Measurements from ENCODE around the gene GUCY1A1. TPM values are rescaled to one million over a fixed set of nuclear protein-coding genes. Genes with fewer than 3 reads are reported as not detected.

The GUCY1A1 gene
- total RNA-seq, 4 donors from 2014 or later = 50.3 to 73.7 (median 57.8) TPM

DNA sequence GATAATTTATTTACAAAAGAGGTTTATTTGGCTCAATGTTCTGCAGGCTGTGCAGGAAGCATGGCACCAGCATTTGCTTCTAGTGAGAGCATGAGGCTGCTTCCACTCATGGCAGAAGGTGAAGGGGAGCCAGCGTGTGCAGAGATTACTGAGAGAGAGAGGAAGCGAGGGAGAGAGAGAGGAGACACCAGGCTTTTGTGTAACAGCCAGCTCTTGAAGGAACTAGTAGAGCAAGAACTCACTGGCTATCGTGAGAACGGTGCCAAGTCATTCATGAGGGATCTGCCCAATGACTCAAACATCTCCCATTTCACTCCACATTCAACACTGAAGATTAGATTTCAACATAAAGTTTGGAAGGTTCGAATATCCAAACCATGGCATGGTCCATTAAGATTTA, 12.7 kb downstream of the GUCY1A1 start:
- WGBS = 79% methylated on average over 5 of the region's 5 CpGs
- H3K27me3 ChIP-seq = no peaks in the 10 kb centered on the region
- DNase-seq (ENCODE audit: extremely low spot score) = no peak
- no peak overlapping the region for H3K27ac ChIP-seq (replicated peaks in 1 of 4)
- no peaks in the 10 kb centered on the region for H3K36me3 ChIP-seq
- no peaks in the 10 kb centered on the region for H3K9me3 ChIP-seq
- H3K4me1 ChIP-seq = peaks cover 11 to 44% (median 24%) of the 10 kb centered on the region in 4 donors
- no peak overlapping the region for H3K4me3 ChIP-seq
- intact Hi-C loops (cut with DNase I) = loop anchor here (10.0 kb wide), 1 partner anchor 235 kb away; no protein-coding TSS in a partner anchor
- TF ChIP-seq EP300 (IDR thresholded peaks at IDR 0.05) = no peak
- TF ChIP-seq POLR2AphosphoS5 (IDR thresholded peaks at IDR 0.05) = no peak
- TF ChIP-seq, protein P1, sequence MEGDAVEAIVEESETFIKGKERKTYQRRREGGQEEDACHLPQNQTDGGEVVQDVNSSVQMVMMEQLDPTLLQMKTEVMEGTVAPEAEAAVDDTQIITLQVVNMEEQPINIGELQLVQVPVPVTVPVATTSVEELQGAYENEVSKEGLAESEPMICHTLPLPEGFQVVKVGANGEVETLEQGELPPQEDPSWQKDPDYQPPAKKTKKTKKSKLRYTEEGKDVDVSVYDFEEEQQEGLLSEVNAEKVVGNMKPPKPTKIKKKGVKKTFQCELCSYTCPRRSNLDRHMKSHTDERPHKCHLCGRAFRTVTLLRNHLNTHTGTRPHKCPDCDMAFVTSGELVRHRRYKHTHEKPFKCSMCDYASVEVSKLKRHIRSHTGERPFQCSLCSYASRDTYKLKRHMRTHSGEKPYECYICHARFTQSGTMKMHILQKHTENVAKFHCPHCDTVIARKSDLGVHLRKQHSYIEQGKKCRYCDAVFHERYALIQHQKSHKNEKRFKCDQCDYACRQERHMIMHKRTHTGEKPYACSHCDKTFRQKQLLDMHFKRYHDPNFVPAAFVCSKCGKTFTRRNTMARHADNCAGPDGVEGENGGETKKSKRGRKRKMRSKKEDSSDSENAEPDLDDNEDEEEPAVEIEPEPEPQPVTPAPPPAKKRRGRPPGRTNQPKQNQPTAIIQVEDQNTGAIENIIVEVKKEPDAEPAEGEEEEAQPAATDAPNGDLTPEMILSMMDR (IDR thresholded peaks at IDR 0.05) = no peak
- no peak for TF ChIP-seq POLR2A (IDR thresholded peaks at IDR 0.05; ENCODE audit: low read depth)

DNA sequence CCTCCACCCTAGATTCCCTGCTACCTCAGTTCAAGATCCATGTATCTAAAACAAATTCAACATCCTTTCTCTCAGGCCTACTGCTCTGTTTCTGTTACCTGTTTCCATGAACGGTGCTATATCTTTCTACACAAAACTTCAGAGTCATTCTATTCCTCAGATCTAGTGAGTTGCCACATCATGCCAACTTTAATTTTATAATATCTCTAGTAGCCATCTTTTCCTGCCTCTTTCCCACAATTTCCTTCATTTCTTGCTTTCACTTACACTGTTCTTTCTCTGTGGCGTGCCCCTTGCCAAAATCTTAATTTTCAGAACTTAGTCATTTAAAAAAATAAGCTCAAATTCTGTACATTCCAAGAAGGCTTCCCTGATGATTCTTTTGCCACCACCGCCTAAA, 15.2 kb downstream of the GUCY1A1 start:
- no peak for TF ChIP-seq EP300 (IDR thresholded peaks at IDR 0.05)
- TF ChIP-seq POLR2AphosphoS5 (IDR thresholded peaks at IDR 0.05) = no peak
- no peak for TF ChIP-seq POLR2A (IDR thresholded peaks at IDR 0.05; ENCODE audit: low read depth)
- TF ChIP-seq, protein P1 (IDR thresholded peaks at IDR 0.05) = no peak
- no peak overlapping the region for H3K4me3 ChIP-seq
- no peaks in the 10 kb centered on the region for H3K27me3 ChIP-seq
- peak overlapping the region in 3 of 4 donors; percentile 13 to 29 (median 28) for H3K27ac ChIP-seq (replicated peaks in 1 of 4)
- peaks cover 0 to 32% (median 10%) of the 10 kb centered on the region in 4 donors for H3K4me1 ChIP-seq
- intact Hi-C loops (cut with DNase I) = no loop called here
- no peaks in the 10 kb centered on the region for H3K36me3 ChIP-seq
- H3K9me3 ChIP-seq = no peaks in the 10 kb centered on the region
- no peak for DNase-seq (ENCODE audit: extremely low spot score)
- 60% methylated on average over 3 of the region's 3 CpGs for WGBS

DNA sequence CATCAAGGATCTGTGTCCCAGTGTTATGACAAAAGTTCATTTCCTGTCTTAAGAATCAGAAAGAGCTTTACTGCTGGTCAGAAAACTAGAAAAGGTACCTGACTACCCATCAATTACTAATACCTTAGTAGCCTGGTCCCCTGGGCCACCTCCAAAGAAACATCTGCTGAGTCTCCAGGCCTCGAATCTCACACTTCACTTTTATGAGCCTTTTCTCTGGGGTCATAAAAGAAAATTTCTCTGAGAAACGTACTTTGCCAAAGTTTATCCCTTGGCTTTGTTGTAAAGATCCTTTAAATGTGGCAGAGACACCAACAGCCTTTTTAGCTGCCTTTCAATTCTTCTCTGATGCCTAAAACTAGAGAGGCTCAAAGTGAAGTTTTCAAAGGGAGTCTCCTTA, 17.8 kb downstream of the GUCY1A1 start:
- Histone ChIP-seq H3K4me3 (no peak overlapping the region), H3K27ac (replicated peaks in 1 of 4) (peak overlapping the region in 1 of 4 donors; percentile 3), H3K27me3 (no peaks in the 10 kb centered on the region), H3K4me1 (peaks cover 0 to 28% (median under 1%) of the 10 kb centered on the region in 4 donors), H3K36me3 (no peaks in the 10 kb centered on the region), H3K9me3 (no peaks in the 10 kb centered on the region)
- TF ChIP-seq POLR2AphosphoS5 (IDR thresholded peaks at IDR 0.05) = no peak
- TF ChIP-seq EP300 (IDR thresholded peaks at IDR 0.05) = no peak
- TF ChIP-seq, protein P1 (IDR thresholded peaks at IDR 0.05) = no peak
- TF ChIP-seq POLR2A (IDR thresholded peaks at IDR 0.05; ENCODE audit: low read depth) = no peak
- 67% methylated on average over 2 of the region's 2 CpGs for WGBS
- intact Hi-C loops (cut with DNase I) = no loop called here
- no peak for DNase-seq (ENCODE audit: extremely low spot score)

DNA sequence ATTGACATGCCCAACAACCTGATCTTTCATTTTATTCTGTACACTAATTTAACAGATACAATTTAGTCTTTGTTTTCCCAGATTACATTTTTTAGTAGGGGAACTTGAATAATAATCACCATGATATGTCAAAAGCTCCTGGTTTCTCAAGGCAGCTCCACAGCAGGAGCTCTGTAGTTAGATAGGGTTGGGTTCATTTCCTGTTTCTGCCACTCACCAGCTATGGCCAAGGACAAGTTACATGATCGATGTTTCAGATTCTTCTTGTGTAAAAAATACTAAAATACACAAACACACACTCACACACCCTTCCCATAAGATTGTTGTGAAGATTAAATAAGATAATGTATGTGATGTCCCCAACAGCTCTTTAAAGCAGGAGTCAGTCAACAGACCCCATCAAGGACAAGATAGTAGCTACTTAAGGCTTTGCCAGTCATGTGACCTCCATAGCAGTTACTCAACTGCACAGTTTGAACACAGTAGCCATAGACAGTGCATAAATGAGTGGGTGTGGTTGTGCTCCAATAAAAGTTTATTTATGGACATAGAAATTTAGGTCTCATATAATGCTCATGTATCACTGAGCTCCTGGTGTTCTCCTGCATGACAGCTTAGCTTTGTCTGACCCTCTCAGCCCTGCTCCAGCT, 18.4 kb downstream of the GUCY1A1 start:
- Histone ChIP-seq H3K27ac (replicated peaks in 1 of 4) (peak overlapping the region in 1 of 4 donors; percentile 3), H3K27me3 (no peaks in the 10 kb centered on the region), H3K9me3 (no peaks in the 10 kb centered on the region), H3K4me1 (peaks cover 1 to 34% (median 4%) of the 10 kb centered on the region in 4 donors), H3K36me3 (no peaks in the 10 kb centered on the region), H3K4me3 (no peak overlapping the region)
- WGBS = 81% methylated on average over 1 of the region's 1 CpG
- intact Hi-C loops (cut with DNase I) = no loop called here
- TF ChIP-seq POLR2A (IDR thresholded peaks at IDR 0.05; ENCODE audit: low read depth) = no peak
- TF ChIP-seq, protein P1 (IDR thresholded peaks at IDR 0.05) = no peak
- no peak for TF ChIP-seq POLR2AphosphoS5 (IDR thresholded peaks at IDR 0.05)
- TF ChIP-seq EP300 (IDR thresholded peaks at IDR 0.05) = no peak
- no peak for DNase-seq (ENCODE audit: extremely low spot score)

Measured in esophagus muscularis mucosa (tissue), 4 donors.